HG02623 (cell line): ENCODE measurements around the gene LPCAT3.

Source experiments
- ATAC-seq: cut with Tn5 transposase; IDR thresholded peaks from one replicate; pipeline ENCODE4 v1.9.1; 2021; ENCODE audit warnings: moderate library complexity; ENCODE audit not compliant: unreplicated experiment

Gene LPCAT3

DNA sequence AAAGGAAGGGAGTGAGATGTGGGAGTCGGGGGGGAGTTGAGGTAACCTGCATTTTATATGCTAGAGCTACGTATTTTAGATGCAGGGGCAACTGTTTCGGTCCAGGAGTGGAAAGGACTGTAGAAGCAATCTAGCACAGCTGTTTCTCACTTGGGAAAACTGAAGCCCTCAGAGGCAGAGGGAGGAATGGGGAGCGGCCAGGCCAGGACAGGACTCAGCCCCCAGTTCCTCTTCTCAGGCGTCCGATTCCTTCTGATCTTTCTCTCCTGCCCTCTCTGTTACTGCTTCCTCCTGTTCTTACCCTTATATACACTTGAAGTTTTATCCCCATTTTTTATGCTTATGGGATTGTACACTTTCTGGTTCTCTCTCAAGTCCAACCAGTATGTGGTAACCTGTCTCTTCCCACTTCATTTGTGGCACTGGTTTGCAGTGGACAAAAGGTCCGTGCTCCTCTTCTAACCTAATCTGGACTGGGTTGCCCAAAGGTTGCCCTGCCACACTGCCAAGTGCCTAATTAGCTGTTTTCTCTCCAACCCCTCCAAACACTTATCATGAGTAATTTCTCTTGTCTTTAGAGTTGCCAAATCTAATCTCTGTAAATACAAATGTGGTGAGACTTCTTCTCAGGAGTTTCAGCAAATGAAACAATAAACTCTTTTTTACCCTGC lies 16.2 kb downstream of the LPCAT3 start:
- no peak for ATAC-seq

DNA sequence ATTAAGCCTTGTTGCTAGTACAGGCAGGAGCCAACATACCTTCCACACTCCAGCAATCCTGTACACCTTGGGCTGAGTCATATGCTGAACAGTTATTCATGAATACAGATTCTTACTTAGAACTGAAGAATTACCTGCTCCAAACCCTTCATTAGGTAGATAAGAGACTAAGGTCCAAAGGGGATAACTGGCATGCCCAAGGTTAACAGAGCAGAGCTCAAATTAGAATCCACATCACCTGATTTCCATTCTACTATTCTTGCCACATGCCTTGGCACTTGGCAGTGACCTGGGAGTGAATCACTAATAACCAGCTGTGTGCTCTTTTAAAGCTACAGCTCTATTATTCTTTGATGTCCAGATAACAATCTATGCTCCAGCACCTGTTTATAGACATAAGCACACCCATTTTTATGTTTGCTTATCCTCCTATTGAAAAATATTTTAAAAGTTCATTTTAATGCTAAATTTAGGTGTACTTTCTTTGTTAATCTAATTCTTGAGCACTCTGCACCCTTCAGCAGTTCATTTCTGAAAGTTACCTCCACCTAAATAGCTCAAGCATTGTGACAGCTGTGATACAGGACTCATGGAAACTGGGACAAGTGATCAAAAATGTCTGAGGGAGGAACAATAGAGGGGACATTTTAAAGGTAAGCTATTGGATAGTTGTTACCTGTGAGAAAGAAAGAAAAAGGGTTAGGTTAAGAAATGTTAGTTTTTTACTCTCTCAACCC lies 19.4 kb downstream of the LPCAT3 start:
- ATAC-seq = no peak

DNA sequence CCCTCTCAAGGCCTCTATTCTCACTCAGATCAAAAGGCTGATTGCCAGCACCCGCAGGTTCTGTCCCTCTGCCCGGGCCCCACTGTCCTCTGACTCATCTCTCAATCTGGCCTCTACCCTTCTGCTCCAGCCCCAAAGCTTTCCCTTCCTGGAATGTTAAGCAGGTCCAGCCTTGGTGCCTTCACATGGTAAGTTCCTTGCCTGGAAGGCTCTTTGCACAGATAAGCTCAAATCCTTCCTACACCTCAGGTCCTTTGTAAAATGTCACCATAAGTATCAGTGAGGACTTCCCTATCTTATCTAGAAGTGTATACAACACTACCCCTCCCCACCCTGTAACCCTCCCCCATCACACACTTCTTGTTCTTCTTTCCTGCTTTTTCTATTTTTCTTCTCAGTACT lies 22.2 kb downstream of the LPCAT3 start:
- no peak for ATAC-seq

DNA sequence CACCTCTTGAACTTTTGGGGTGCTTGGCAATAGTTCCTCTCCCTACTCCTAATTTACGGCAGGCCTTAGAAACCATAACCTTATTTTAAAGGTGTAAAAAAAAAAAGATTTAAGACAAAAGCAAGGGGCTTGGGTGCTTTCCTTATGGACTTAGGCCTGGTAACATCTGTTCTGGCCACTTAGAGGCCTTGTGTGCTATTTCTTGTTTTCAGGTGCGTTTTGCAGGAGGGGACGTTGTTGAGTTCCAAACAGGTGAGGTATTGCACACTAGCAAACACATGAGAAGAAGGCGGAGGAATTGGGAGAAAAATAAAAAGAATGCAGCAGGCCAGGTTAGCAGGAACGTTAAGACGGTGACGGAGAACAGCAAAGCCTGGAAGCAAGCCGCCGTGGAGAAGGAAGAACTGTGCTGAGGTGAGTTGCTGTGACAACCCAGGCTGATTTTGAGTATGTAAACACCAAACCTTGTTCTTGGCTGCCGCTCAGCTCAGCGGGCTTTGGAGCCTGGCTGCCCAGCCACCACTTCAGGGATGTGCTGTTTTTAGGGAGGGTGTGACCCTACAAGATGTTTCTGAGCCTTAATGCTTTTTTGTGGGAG lies 30.2 kb downstream of the LPCAT3 start:
- no peak for ATAC-seq

DNA sequence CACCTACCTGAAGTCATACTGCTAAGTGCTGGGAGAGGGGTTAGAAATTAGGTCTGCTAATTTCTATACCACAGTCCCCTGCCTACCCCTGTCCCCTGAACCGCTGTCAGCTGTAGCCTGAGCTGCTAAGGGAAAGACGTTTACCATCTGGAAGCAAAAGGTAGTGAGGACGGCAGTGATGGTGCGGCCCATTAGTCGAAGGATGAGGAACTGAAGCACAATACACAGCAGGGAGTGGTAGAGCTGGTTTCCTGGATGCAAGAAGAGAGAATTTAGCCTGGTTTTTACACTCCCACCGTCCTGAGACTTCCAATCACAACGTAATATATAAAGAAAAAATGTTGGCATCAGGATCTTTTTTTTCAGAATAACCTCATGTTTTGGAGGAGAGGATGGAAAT lies 35.7 kb downstream of the LPCAT3 start:
- ATAC-seq = no peak

DNA sequence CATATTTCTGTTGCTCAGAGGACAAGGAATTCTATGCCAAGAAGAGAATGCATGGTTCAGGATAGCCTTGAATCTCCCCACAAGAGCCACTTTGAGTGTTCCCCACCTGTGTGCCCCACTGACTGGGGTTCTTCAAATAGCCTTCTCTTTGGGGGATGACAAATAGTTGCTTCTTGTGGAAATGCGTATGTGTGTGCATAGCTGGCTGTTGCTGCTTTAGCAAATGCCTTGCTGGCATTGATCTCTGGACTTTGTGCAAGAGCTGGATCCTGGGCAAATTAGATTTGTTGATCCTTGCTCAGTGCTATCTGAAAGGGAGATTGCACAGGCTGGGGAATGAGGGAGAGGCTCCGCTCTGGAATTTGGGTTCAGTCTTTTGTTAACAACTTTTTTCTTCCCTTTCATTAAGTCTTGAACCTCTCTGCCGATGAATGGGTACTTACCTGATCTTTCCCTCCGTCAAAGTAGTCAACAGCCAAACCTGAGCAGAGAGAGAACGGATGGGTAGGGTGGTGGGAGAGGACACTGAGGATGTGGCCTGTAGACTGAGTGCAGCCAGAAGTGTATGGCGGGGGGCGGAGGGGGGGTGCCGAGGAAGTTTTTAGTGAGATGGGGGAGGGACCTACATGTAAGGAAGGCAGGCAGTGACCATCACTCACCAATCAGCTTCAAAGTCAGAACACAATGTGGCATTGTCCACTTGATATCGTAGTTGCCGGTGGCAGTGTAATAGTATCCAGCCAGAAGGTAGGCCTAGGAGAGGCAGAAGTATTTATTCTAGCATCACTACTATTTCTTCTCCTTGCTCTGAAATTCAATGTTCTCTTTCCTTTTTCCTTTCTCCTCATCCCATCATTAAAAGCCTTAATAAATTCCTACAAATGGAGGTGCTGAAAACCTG lies 36.9 kb downstream of the LPCAT3 start:
- ATAC-seq = no peak

DNA sequence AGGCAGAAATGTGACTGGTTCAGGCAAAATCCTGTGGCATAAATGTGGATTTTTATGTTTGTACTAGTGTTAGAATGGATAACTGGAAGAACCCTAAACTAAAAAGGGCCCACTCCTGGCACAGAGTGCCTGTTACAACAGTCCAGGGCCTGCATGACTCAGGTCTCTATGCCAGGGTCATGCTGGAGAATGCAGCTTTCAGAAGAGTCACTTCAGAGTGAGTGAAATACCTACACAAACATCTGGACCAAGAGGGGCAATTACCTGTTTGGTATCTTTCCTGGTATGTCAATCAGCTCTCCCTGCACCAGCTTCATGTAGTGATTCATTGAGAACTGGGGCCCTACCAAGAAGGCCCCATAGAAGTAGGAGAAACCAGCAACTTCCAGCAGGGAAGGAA lies 37.5 kb downstream of the LPCAT3 start:
- no peak for ATAC-seq

DNA sequence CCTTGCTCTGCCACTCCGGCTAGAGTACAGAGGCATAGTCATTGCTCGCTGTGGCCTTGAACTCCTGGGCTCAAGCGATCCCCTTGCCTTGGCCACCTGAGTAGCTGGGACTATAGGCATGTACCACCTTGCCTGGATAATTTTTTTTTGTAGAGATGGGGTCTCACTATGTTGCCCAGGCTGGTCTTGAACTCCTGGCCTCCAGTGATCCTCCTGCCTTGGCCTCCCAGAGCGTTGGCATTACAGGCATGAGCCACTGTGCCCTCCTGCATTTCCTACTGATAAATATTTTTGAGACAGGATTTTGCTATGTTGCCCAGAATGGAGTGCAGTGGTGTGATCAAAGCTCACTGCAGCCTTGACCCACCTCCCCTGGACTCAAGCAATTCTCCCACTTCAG lies 38.2 kb downstream of the LPCAT3 start:
- no peak for ATAC-seq

DNA sequence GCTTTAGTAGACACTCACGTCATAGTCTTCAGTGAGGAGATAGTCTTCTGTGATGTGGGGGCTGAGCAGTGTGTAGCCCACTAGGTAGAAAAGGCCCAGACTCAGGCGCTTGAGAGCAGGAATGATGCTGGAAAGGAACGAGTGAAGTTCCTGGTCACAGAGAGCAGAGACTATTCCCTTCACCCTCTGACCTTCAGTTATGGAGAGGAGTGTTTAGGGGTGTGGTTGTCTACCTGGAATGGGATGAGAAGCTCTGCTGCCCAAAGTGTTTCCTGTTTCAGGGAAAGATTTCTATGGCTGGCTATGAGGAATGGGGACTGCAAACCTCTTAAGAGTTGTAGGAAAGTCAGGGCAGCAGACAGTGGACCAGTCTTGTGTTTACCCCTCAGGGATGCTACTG lies 38.8 kb downstream of the LPCAT3 start:
- no peak for ATAC-seq

DNA sequence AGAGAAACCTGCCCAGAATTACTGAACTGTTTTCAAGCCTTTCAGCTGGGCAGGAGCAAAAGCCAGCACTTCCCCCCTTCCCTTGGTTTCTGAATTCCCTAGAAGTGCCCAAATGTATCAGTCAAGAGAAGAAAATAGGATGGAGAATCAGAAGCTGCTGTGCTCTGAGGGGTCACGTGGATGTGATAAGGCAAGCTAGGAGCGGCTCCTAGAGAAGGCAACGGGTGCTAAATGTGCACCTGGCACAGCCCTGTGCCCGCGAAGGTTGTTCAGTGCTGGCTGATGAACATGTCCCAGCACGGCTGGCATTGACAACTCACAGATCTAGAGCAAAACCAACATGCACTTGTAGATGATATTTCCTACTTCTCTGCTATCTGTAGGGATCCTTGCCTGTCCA lies 39.3 kb downstream of the LPCAT3 start:
- no peak for ATAC-seq

DNA sequence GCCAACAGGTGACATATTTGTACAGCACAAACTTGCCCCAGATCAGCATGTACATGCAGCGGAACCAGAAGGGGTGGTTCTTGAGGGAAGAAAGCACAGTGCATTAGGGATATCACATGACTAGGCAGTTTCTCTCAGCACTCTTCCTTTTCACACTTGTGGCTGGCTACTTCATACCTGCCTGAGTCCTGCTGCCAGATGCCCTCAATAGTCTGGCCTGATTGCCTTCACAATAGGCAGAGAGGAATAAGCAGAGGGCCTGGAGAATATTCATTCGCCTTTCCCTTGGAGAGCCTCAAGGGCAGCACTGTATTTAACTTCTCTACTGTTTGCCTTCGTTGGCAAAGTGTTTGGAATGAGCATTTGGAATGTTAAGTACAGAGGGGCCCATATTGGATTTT lies 39.7 kb downstream of the LPCAT3 start:
- ATAC-seq = no peak

DNA sequence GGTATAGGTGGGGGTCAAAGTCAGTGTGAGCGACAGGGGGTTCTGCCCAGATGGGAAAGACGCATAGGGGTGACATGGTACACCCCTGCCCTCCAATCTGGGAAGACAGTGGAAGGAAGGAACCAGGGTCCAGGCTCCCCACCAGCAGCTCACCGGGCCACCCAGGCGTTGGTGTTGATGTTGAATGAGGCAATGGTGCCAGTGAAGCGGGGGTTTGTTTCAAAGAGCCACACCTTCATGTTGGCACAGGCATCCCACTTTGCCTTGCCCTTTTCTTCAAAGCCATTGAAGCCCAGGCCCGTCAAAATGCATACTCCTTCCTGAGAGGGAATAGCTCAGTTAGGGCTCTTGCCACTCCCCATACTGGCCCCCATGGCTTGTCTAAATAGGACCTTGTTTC lies 40.1 kb downstream of the LPCAT3 start:
- ATAC-seq = no peak

DNA sequence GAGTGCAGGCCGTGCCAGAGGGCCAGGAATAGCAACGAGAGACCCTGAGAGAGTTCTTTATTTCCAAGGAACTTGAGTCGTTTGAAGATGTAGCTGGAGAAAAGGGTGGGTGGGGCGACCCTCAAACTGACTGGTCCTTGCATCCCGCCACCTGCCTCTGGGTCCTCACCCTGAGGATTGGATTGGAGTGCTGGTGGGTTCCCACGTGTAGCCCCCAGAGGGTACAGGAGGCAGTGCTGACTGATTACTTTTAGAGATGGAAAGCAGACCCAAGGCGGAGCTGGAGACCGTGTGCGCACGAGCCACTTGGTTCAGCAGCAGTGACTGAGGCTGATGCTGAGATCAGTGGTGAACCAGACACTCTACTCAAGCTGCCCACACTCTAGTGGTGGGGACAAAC lies 40.6 kb downstream of the LPCAT3 start:
- no peak for ATAC-seq

DNA sequence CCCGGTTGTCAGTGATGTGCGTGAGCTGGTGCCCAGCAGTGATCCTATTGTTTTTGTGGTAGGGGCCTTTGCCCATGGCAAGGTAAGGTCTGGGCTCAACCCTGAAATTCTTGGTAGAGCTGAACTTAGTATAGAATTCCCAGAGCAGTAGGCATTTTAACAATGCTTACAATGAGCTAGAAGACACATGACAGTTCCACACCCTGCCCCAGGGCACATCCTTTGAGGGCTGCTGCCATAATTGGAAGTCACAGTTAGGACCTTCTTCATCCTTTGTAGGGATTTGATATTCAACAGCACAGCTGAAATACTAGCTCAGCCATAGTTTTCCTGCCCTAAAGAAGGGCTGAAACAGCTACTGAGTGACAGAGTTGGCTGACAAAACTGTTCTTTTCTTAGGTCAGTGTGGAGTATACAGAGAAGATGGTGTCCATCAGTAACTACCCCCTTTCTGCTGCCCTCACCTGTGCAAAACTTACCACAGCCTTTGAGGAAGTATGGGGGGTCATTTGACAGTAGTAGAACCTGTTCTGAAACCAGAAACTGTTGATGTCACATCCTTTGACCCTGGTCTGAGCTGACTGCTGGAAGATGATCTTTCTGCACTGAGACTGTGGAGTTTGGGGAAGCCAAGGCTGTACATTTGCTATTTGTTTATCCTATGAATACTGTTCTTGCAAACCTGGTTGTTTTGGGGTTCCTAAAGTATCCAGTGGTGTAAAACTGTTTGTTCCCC lies 42.8 kb downstream of the LPCAT3 start:
- ATAC-seq = no peak

DNA sequence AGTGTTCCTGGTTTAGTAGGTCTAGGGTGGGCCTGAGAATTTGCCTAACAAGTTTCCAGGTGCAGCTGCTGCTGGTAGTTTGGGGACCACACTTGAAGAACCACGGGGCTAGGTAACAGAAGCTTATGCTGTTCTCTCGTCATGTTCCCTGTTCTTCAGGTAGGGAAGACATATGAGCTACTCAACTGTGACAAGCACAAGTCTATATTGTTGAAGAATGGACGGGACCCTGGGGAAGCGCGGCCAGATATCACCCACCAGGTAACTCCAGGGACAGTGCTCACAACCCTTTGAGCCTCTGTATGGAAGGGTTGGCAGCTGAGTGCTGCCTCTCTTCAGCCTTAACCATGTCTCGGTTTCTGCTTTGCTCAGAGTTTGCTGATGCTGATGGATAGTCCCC lies 44.1 kb downstream of the LPCAT3 start:
- no peak for ATAC-seq

DNA sequence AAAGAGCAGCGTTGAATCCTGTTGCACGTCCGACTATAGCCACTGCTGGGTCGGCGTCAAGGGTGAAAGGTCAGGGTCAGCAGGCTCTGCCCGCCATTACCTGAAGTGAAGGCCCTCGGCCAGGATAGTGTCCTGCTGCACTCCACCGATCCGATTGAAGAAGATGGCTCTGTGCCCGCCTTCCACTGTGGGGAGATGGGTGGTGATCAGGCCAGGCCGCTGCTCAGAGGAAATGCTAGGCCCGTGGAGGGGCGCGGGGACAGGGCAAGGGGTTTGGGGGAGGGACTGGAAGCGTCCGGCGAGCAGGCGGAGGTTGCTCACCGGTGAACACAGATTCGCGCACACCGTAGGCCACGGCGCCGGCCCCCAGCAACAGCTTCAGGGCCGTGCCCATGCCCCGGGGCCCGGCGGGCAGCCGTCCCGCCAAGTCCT lies 48.2 kb downstream of the LPCAT3 start:
- peak; percentile 22 for ATAC-seq

DNA sequence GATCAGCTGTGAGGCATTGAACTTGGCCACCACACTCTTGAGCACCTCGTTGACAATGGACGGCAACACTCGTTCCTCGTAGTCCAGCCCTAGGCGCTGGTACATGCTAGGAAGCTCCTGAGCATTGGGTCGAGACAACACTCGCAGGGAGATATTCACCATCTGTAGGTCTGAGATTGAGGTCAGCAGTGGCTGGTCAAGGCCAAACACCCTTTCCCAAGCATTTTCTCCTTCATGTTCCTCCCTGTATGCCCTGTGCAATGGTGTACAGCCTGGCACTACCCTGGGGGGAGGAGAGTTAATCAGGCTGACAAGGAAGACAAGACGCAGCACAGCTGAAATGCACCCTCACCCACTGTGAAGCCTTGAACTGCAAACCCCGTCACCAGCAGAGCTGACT lies 49.9 kb downstream of the LPCAT3 start:
- ATAC-seq = no peak

DNA sequence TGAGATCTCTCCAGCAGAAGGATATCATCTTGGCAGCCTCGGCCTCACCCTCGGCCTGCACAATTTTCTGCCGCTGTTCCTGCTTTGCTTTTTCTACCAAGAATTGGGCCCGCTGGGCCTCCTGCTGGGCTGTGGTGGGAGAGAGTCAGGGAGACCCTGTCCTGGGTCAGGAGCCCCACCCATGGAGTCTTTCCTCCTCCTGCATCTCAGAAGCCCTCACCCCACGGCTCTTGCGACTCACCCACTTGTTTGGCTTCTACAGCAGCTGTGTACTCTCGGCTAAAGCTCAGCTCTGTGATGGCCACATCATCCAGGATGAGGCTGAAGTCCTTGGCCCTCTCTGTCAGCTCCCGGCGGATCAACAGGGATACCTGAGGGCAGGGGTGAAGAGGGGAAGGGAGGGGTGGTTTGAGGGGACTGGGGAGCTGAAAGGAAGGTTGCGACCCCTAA lies 50.6 kb downstream of the LPCAT3 start:
- no peak for ATAC-seq

DNA sequence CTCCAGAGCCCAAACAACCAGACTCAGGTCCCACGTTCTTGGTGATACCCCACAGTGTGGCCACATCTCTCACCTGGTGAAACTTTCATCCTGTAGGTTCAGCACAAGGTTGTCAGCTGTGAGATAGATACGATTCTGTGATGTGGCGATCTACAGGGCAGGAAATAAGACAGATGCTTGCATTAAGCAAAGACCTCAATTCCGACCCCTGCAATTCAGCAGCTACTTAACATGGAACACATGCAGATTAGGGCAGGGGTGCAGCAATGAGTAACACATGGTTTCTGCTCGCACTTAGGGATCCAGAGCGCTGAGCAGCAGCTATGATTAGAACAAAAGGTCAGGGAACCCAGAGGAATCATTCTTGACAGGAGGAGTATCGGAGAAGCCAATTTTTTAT lies 51.9 kb downstream of the LPCAT3 start:
- no peak for ATAC-seq

DNA sequence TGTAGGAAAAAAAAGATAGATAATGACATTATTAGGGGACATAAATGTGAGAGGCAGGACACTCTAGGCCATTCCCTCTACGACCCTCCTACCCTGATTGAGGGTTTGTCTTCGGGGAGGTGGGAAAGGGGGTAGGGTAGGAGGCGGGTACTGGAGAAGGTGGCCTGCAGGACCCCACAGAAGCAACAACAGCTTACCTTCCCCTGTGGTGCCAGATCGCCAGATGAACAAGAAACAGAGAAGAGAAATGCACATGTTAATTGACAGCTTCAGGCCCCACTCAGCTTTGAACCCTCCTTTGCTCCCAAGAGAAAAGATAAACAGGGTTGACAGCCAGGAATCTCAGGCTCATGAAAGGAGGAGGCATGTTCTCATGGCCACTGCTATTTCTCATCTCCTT lies 52.6 kb downstream of the LPCAT3 start:
- no peak for ATAC-seq
